IMR-90 (cell line): ENCODE results near the gene OVCA2.

Experiments used
- BHLHE40 ChIP-seq: fragments of 150-350 bp; IDR thresholded peaks from 2 replicates; pipeline ENCODE4 v1.6.1; 2016; ENCODE audit warnings: mild to moderate bottlenecking, low read depth, low read length
- CTCF ChIP-seq: conservative IDR thresholded peaks from 2 replicates; pipeline ENCODE4 v1.5.1; 2012; ENCODE audit warnings: mild to moderate bottlenecking, low read depth, low read length, improper control_type of control experiment
- MAFK ChIP-seq: IDR thresholded peaks from 2 replicates; pipeline ENCODE4 v1.6.1; 2012; ENCODE audit warnings: low read depth, low read length, improper control_type of control experiment
- POLR2A ChIP-seq: IDR thresholded peaks from 2 replicates; pipeline ENCODE4 v1.6.1; 2012; ENCODE audit warnings: mild to moderate bottlenecking, low read depth, low read length
- RAD21 ChIP-seq: IDR thresholded peaks from 2 replicates; pipeline ENCODE4 v1.6.1; 2012; ENCODE audit warnings: low read length, improper control_type of control experiment
- RCOR1 ChIP-seq: IDR thresholded peaks from 2 replicates; pipeline ENCODE4 v1.6.1; 2012; ENCODE audit warnings: mild to moderate bottlenecking, low read length, improper control_type of control experiment; ENCODE audit not compliant: insufficient replicate concordance
- RFX5 ChIP-seq: IDR thresholded peaks from 2 replicates; pipeline ENCODE4 v1.8.0; 2012; ENCODE audit warnings: low read depth, mild to moderate bottlenecking, low read length, moderate library complexity
- SMC3 ChIP-seq: fragments of 150-350 bp; IDR thresholded peaks from 2 replicates; pipeline ENCODE4 v1.6.1; 2016; ENCODE audit warnings: low read depth, mild to moderate bottlenecking, antibody characterized with exemption, low read length, moderate library complexity
- TF ChIP-seq, protein P1 (sequence below): fragments of 150-350 bp; IDR thresholded peaks from 2 replicates; pipeline ENCODE4 v1.6.1; 2016; ENCODE audit warnings: low read depth, mild to moderate bottlenecking, low read length, moderate library complexity, borderline replicate concordance

GRCh38 chr17:2067048-2067561 is 25.3 kb downstream of the OVCA2 start:
- TF ChIP-seq, protein P1, sequence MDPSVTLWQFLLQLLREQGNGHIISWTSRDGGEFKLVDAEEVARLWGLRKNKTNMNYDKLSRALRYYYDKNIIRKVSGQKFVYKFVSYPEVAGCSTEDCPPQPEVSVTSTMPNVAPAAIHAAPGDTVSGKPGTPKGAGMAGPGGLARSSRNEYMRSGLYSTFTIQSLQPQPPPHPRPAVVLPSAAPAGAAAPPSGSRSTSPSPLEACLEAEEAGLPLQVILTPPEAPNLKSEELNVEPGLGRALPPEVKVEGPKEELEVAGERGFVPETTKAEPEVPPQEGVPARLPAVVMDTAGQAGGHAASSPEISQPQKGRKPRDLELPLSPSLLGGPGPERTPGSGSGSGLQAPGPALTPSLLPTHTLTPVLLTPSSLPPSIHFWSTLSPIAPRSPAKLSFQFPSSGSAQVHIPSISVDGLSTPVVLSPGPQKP = no peak
- no peak for TF ChIP-seq BHLHE40
- no peak for TF ChIP-seq CTCF
- TF ChIP-seq POLR2A = no peak
- TF ChIP-seq RCOR1 = no peak
- TF ChIP-seq SMC3 = no peak
- TF ChIP-seq RFX5 = no peak
- TF ChIP-seq RAD21 = no peak
- TF ChIP-seq MAFK = no peak
